HG02798 (cell line): Measurements from ENCODE around the gene UAP1L1.
A peak's percentile ranks its signal among the peaks of the same experiment; 100 is the strongest.

ENCODE experiments used
- ATAC-seq: cut with Tn5 transposase; IDR thresholded peaks from one replicate; pipeline ENCODE4 v1.9.1; 2021; ENCODE audit warnings: mild to moderate bottlenecking; ENCODE audit not compliant: unreplicated experiment, poor library complexity

The UAP1L1 gene

GRCh38 chr9:137071282-137071681 is 6.0 kb upstream of the UAP1L1 start:
- ATAC-seq, result no peak

GRCh38 chr9:137073992-137074399 is 3.3 kb upstream of the UAP1L1 start:
- no peak for ATAC-seq

GRCh38 chr9:137074657-137075274 is 2.6 kb upstream of the UAP1L1 start:
- no peak for ATAC-seq

GRCh38 chr9:137075275-137075775 is 2.0 kb upstream of the UAP1L1 start:
- no peak for ATAC-seq

- ATAC-seq, result no peak
Measured at GRCh38 chr9:137076636-137077009, 694 bp upstream of the UAP1L1 start.

GRCh38 chr9:137077758-137078693 is 709 bp downstream of the UAP1L1 start:
- ATAC-seq, result no peak

- ATAC-seq, result no peak
Measured at GRCh38 chr9:137078701-137079400, 1.5 kb downstream of the UAP1L1 start.

- no peak for ATAC-seq
Measured at GRCh38 chr9:137079401-137079787, 2.1 kb downstream of the UAP1L1 start.

- no peak for ATAC-seq
Measured at GRCh38 chr9:137080260-137081122, 3.2 kb downstream of the UAP1L1 start.

GRCh38 chr9:137082222-137082924 is 5.1 kb downstream of the UAP1L1 start:
- ATAC-seq, result no peak

GRCh38 chr9:137082925-137083290 is 5.6 kb downstream of the UAP1L1 start:
- no peak for ATAC-seq

- ATAC-seq, result no peak
Measured at GRCh38 chr9:137083394-137084004, 6.2 kb downstream of the UAP1L1 start.

GRCh38 chr9:137084526-137084925 is 7.2 kb downstream of the UAP1L1 start:
- no peak for ATAC-seq

GRCh38 chr9:137085920-137086530 is 8.7 kb downstream of the UAP1L1 start:
- ATAC-seq, result no peak

- ATAC-seq, result peak; percentile 87
Measured at GRCh38 chr9:137086531-137087408, 9.5 kb downstream of the UAP1L1 start, which contains the start of gene MAN1B1. Gene MAN1B1, plus strand, starts transcription at chr9:137086985. Its CDS starts 15 bp downstream, at chr9:137087000.

- ATAC-seq, result no peak
Measured at GRCh38 chr9:137087409-137087925, 10.2 kb downstream of the UAP1L1 start.

- no peak for ATAC-seq
Measured at GRCh38 chr9:137088121-137088520, 10.8 kb downstream of the UAP1L1 start.
